NCI-H2029 treated with DMSO at 0.1 percent for 48 hours (cell line): ENCODE data around the gene CLEC4A.
"Not testable (repeated sequence)": the region's sequence is repeated elsewhere in the genome, so short reads cannot be mapped to it uniquely, and the experiment has no call there.

Experiments
- DNase-seq: peaks from one replicate; lab custom pipeline; 2025; lab: John Stamatoyannopoulos, UW

CLEC4A gene

GRCh38 chr12:8134398-8134930, 11.0 kb downstream of the CLEC4A start:
- DNase-seq: not testable (repeated sequence)

GRCh38 chr12:8141647-8142046, 18.2 kb downstream of the CLEC4A start:
- DNase-seq: not testable (repeated sequence)

- DNase-seq: no peak
Observed at GRCh38 chr12:8143261-8143660, 19.8 kb downstream of the CLEC4A start.

GRCh38 chr12:8145754-8146441, 22.5 kb downstream of the CLEC4A start:
- DNase-seq: no peak

GRCh38 chr12:8146442-8146771, 23.0 kb downstream of the CLEC4A start:
- DNase-seq: no peak

GRCh38 chr12:8154526-8154925, 31.1 kb downstream of the CLEC4A start:
- no peak for DNase-seq

- DNase-seq: no peak
Observed at GRCh38 chr12:8156416-8156815, 33.0 kb downstream of the CLEC4A start.

GRCh38 chr12:8156845-8157244, 33.4 kb downstream of the CLEC4A start, which contains the start of gene ZNF705A:
Gene ZNF705A (plus strand): TSS chr12:8157015. CDS start chr12:8172626, 15,611 bp downstream.
- no peak for DNase-seq

- DNase-seq: no peak
Observed at GRCh38 chr12:8157484-8158198, 34.2 kb downstream of the CLEC4A start.

- not testable (repeated sequence) for DNase-seq
Observed at GRCh38 chr12:8172911-8173310, 49.5 kb downstream of the CLEC4A start.

- DNase-seq: peak; percentile 17
Observed at GRCh38 chr12:8179989-8180585, 56.7 kb downstream of the CLEC4A start.

GRCh38 chr12:8181271-8181670, 57.9 kb downstream of the CLEC4A start:
- not testable (repeated sequence) for DNase-seq

GRCh38 chr12:8182923-8183322, 59.5 kb downstream of the CLEC4A start:
- not testable (repeated sequence) for DNase-seq

- DNase-seq: not testable (repeated sequence)
Observed at GRCh38 chr12:8183346-8183745, 59.9 kb downstream of the CLEC4A start.

- not testable (repeated sequence) for DNase-seq
Observed at GRCh38 chr12:8184206-8184605, 60.8 kb downstream of the CLEC4A start.

- DNase-seq: not testable (repeated sequence)
Observed at GRCh38 chr12:8188088-8188487, 64.7 kb downstream of the CLEC4A start.
